SH-SY5Y (cell line): ENCODE results near the gene KBTBD4.

ENCODE experiments used
- GATA2 ChIP-seq: IDR thresholded peaks from 2 replicates; pipeline ENCODE4 v1.6.1; 2011; ENCODE audit warnings: mild to moderate bottlenecking, low read depth, low read length
- GATA3 ChIP-seq: IDR thresholded peaks from 2 replicates; pipeline ENCODE4 v1.6.1; 2011; ENCODE audit warnings: low read depth, mild to moderate bottlenecking, low read length, moderate library complexity

DNA sequence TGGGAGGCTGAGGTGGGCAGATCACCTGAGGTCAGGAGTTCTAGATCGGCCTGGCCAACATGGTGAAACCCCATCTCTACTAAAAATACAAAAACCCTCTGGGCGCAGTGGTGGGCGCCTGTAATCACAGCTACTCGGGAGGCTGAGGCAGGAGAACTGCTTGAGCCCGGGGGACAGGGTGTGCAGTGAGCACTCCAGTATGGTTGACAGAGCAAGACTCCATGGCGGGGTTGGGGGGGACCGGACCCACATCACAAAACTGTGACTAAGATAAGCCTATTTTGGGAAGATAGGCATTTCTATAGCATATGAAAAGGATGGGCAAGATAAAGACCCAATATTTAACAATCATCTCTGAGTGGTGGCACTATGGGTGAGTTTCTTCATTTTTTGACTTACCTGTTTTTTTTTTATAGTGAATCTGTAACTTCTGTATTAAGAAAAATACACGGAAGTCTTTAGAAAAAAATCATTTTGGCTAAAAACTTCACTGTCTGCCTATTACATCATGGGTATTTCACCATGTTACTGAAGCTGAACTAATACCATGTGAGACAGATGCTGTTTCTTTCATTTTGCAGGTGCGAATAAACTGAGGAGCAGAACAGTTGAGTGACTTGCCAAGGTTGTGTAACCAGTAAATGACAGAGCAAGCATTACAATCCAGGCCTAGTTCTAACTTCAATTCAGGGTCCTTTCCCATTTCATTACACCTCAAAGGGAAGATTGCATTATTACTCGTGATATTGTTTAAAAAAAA, 28.3 kb downstream of the KBTBD4 start:
- TF ChIP-seq GATA3 = no peak
- no peak for TF ChIP-seq GATA2
